ENCODE measurements around the gene LRRC10B.

DNA sequence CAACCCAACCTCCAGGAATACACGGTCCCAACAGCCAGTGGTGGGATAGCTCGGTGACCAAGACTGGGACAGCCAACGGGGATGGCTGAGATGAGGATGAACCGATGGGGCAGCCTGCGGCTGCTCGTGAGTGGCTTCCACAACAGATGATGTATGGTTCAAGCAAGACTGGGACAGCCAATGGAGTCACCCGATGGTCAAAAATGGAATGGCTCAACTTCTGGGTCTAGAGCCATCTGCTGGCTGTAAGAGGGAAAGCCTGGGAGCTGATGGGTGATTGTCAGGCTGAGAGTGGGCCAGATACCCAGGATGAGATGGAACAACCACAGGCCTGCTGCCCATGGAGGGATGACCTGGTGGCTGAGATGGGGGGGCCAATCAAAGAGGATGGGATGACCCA is 36.8 kb downstream of the LRRC10B start:
- TF ChIP-seq EZH2 (IDR thresholded peaks at IDR 0.05; ENCODE audit: borderline replicate concordance), result no peak
- TF ChIP-seq, protein P1, sequence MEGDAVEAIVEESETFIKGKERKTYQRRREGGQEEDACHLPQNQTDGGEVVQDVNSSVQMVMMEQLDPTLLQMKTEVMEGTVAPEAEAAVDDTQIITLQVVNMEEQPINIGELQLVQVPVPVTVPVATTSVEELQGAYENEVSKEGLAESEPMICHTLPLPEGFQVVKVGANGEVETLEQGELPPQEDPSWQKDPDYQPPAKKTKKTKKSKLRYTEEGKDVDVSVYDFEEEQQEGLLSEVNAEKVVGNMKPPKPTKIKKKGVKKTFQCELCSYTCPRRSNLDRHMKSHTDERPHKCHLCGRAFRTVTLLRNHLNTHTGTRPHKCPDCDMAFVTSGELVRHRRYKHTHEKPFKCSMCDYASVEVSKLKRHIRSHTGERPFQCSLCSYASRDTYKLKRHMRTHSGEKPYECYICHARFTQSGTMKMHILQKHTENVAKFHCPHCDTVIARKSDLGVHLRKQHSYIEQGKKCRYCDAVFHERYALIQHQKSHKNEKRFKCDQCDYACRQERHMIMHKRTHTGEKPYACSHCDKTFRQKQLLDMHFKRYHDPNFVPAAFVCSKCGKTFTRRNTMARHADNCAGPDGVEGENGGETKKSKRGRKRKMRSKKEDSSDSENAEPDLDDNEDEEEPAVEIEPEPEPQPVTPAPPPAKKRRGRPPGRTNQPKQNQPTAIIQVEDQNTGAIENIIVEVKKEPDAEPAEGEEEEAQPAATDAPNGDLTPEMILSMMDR (IDR thresholded peaks at IDR 0.05; ENCODE audit: poor library complexity), result peak; percentile 24
